ENCODE data around the gene FARS2.

FARS2 gene

GRCh38 chr6:5738211-5738610 lies 476.9 kb downstream of the FARS2 start:
- DNase-seq = no peak

GRCh38 chr6:5744497-5744896 lies 483.2 kb downstream of the FARS2 start:
- no peak for DNase-seq

- no peak for DNase-seq
Observed at GRCh38 chr6:5745081-5745480, 483.8 kb downstream of the FARS2 start.

DNA sequence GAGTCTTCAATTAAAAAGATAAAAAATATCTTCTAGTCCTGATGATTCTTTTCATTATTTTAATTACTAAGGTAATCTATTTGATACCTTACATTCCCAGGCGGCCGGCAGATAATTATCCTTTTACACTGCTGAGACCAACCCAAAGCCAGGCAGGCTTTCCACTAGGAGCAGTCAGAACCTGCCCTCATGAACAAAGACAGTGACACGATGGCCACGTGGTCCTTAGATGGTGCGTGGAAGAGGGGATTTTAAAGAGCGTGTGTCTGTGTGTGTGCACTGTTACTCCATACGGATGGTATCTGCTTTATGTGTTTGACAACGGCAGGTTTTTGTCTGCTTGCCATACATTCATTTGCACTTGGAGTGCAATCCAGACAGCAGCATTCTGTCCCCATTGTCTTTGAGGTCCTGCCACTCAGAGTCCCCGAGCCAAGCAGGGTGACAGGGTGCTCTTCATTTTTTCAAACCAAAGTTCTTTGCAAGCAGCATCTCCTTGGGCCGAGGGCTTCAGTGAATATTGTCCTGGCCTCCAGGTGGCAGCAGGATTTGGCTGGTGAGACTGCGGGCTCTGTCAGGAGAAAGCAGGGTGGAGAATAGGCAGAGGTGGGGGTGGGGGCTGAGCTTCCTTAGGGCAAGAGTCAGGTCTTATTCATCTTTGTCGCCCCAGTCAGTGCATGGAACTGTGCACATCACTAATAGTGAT lies 484.9 kb downstream of the FARS2 start:
- no peak for DNase-seq

DNA sequence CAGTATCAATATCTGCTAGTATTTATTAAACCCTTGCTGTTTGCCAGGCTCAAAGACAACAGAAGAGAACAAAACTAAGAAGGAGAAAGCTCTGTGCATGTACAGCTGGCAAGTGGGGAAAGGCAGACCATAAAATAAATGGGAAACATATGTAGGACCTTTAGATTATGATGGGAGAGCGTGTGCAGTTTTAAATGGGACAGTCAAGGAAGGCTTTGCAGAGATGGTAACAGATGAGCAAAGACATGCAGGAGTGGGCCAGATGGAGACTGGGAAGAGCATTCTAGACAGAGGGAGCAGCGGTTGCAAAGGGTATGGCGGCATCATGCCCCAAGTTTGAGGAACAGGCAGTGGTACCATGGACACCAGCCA lies 485.4 kb downstream of the FARS2 start:
- no peak for DNase-seq

GRCh38 chr6:5747379-5747778 lies 486.1 kb downstream of the FARS2 start:
- peak; percentile 36 to 41 for DNase-seq

GRCh38 chr6:5749016-5749650 lies 487.8 kb downstream of the FARS2 start:
- DNase-seq = no peak

DNA sequence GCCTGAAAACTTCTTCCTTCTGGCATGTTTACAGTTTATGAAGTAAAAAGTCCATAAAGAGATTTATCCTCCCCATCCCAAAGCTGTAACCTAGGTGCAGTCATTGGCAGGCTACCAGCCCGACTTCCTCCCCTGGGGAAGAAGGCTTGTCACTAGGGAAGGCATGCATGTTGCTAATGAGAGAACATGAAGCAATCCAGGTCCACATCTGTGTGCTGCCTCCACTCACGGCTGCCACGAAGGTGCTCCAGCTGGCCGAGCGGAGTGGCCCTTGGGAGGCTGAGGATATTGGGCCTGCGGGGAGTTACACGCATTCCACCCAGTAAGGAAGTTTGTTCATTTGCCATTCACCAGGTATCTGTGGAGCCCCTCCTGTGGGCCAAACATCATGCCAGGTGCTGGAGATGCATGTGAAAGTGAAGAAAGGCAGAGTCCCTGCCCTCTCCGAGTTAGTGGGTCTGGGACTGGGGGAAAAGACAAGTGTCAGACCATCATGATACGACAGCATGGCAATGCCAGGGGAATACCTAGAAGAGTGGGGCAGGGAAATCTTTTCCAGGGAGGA lies 488.4 kb downstream of the FARS2 start:
- DNase-seq = no peak

- no peak for DNase-seq
Observed at GRCh38 chr6:5751525-5752390, 490.4 kb downstream of the FARS2 start.

DNA sequence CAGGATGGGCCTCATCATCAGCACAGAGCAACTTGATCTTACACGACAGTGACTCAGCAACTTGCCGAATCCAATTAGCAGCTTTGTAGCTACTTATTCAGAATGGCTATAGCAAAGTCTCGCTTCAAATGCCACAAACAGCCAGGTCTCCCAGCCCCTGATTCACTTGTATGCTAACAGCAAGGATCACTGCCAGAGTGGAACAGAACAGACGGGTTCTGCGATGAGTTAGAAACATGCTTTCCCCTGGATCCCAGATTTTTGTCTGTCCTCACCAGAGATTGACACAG lies 491.0 kb downstream of the FARS2 start:
- no peak for DNase-seq

DNA sequence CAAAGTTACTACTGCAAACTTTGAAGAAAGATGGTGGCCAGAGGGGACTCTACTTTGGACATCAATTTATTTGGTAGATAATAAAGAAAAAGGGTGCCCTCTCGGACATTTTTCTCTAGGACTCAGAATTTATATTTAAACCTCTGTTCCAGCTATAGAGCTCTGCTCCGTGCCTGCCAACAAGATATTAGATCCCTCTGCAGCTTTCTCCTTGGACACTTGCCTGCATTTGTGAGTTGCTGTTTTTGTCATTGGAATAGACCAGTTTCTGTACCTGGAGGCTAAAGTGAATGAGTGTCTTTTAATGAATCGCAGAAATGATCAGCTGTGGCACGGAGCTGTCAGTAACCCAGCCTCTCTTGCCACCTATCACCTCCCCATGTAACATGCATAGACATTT lies 491.9 kb downstream of the FARS2 start:
- DNase-seq = no peak

- no peak for DNase-seq
Observed at GRCh38 chr6:5754904-5755303, 493.6 kb downstream of the FARS2 start.

GRCh38 chr6:5759571-5759970 lies 498.3 kb downstream of the FARS2 start:
- DNase-seq = no peak

- DNase-seq = no peak
Observed at GRCh38 chr6:5761370-5761769, 500.1 kb downstream of the FARS2 start.

GRCh38 chr6:5762561-5762968 lies 501.3 kb downstream of the FARS2 start:
- no peak for DNase-seq

DNA sequence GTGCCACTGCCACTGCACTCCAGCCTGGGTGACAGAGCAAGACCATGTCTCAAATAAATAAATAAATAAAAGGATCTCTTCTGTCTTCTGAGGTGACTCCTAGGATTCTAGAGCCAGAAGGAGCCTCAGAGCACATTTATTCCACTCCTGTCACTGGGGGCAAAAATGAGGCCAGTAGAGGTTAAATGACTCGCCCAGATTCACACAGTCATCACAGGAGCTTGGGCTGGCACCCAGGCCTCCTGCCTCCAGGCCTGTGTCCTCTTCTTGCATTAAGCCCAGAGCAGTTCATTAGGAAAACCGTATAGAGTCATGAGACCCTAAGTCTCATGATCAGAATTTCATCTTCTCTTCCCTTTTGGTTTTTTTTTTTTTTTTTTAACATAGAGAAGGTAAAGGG lies 502.1 kb downstream of the FARS2 start:
- DNase-seq = no peak

- DNase-seq = no peak
Observed at GRCh38 chr6:5763871-5764270, 502.6 kb downstream of the FARS2 start.

DNA sequence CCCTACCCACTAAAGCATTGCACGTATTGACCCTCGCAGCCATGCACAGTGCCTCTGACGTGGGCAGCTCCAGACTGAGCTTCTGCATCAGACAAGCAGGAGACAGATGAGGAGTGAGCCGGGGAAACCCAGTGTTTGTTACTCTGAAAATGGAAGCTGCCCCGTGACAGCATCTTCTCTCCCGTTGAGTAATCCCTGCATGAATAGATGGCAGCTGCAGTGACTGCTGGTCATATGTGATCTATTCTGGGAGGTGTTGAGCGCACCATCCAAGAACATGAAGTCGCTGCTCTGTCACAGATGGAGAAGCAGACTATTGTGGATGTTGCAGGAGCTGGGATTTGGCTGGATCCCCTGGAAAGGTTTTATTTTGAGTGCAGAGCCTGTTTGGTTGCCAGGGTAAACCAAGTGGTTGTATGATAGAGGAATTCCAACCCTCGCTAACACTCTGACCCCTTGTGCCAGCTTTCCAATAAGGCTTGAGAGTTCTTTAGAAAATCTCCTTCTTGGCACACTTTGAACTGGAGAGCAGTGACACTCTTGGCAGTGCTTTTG lies 503.2 kb downstream of the FARS2 start:
- DNase-seq = peak in 1 of 2 experiments; percentile 41

DNA sequence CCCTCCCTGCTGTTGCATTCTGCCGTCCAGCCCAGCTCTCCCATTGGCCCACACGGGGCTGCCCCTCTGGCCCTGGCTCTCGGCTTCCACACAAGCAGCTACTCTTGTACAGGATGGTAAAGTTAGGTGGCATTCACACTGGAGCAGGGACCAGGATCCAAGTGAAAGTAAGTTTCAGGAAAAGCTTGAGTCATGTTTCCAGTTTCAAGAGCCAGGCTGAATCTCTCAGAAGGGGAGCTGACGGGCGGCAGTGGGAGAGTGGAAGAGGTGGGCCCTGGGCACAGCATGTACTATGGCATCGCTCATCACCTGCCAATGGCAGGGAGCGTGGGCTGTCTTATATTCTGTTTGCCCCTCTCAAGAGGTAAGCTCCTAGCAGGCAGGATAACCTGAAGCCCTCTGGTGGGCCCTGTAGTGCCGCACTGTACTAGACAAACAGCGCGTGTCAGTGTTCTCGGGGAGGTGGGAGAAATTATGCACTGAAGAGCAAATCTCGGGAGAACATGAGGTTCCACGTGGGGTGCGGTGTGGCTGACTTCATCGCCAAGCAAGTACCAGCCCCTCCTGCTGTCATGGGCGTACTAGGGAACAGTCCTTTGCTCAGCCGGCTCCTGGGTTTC lies 503.9 kb downstream of the FARS2 start:
- DNase-seq = no peak

DNA sequence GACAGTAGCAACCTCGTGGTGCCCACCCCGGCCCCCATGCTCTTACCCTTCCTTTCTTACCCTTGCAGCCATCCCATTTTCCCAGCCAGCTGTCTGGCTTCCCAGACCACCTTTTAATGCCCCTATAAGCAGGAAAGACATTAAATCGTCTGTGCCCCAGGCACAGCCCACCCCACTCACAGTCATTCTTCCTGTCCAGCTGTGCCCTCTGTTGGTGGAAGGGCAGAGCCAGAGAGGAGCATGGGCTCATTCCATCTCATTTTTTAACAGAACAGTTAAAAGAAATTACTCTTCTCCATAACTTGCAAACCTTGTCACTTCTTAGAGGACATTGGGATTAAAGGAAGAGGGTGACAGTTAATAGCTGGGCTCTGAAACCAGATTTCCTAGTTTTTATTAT lies 504.9 kb downstream of the FARS2 start:
- no peak for DNase-seq

- DNase-seq = no peak
Observed at GRCh38 chr6:5767471-5767870, 506.2 kb downstream of the FARS2 start.

DNA sequence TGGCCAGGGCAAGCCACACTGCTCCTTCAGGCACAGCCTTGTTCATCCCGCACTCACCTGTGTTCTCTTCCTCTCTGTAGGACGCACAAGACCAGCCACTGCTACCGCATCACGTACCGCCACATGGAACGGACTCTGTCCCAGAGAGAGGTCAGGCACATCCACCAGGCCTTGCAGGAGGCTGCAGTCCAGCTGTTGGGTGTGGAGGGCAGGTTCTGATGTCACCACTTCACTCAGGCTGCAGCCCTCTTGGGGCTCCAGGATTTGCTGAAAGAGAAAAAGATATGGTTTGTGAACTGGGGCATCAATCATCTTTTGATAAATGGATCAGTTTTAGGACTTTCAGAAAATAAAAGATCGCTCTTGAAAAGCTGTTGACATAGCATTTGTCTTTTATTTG lies 509.9 kb downstream of the FARS2 start:
- DNase-seq = no peak

- DNase-seq = no peak
Observed at GRCh38 chr6:5771759-5772390, 510.6 kb downstream of the FARS2 start.
